HepG2 (cell line): ENCODE data around the gene DPM1. TPM values are rescaled to one million over a fixed set of nuclear protein-coding genes. Genes with fewer than 3 reads are reported as not detected.

Experiments used
- ETV6 ChIP-seq: sonication (generic); formaldehyde crosslinking; conservative IDR thresholded peaks from 2 replicates; pipeline ENCODE4 v1.4.0; 2020; ENCODE audit warnings: missing genetic modification reagents
- GABPA ChIP-seq, 2 experiments: IDR thresholded peaks; 2 replicates each; pipeline ENCODE4 v1.6.1; 2011 to 2016; ENCODE audit warnings: low read depth in 2 of 2, low read length in 1 of 2, missing biosample characterization in 1 of 2, missing genetic modification characterization in 1 of 2
- GABPB1 ChIP-seq: IDR thresholded peaks from 2 replicates; pipeline ENCODE4 v1.6.1; 2016; ENCODE audit warnings: mild to moderate bottlenecking, missing genetic modification reagents, moderate library complexity, missing compliant biosample characterization
- HDAC6 ChIP-seq: fragments of 200-600 bp; sonication (generic); IDR thresholded peaks from 2 replicates; pipeline ENCODE4 v1.7.0; 2017; ENCODE audit warnings: mild to moderate bottlenecking, antibody characterized with exemption, low read length, low read depth
- HNF4G ChIP-seq, 2 experiments: sonication (generic) in 1 of 2; formaldehyde crosslinking in 1 of 2; IDR thresholded peaks; 2 replicates each; pipeline versions ENCODE4 v1.4.0 to v1.6.1; 2011 to 2020; ENCODE audit warnings: borderline replicate concordance in 2 of 2, low read depth in 2 of 2, mild to moderate bottlenecking in 2 of 2, low read length in 1 of 2, missing genetic modification reagents in 1 of 2, moderate library complexity in 1 of 2
- HNRNPLL ChIP-seq: fragments of 200-400 bp; formaldehyde crosslinking; IDR thresholded peaks from 2 replicates; pipeline ENCODE4 v1.6.1; 2017; ENCODE audit warnings: mild to moderate bottlenecking, low read depth, low read length; ENCODE audit not compliant: poor library complexity, severe bottlenecking
- ISL2 ChIP-seq: sonication (generic); formaldehyde crosslinking; IDR thresholded peaks from 2 replicates; pipeline ENCODE4 v1.5.0; 2020; ENCODE audit warnings: missing genetic modification reagents
- KDM3A ChIP-seq: IDR thresholded peaks from 2 replicates; pipeline ENCODE4 v1.6.1; 2018; ENCODE audit warnings: low read depth, missing compliant biosample characterization
- MED8 ChIP-seq: sonication (generic); formaldehyde crosslinking; IDR thresholded peaks from 2 replicates; pipeline ENCODE4 v1.8.1; 2023; ENCODE audit warnings: mild to moderate bottlenecking, missing genetic modification reagents; ENCODE audit not compliant: insufficient replicate concordance
- NCOA5 ChIP-seq: sonication (generic); formaldehyde crosslinking; IDR thresholded peaks from 2 replicates; pipeline ENCODE4 v1.4.0; 2020; ENCODE audit warnings: missing genetic modification reagents
- POLR2AphosphoS2 ChIP-seq: IDR thresholded peaks from 2 replicates; pipeline ENCODE4 v1.6.1; 2011; ENCODE audit warnings: low read depth, low read length, improper control_type of control experiment
- POLR2G ChIP-seq: fragments of 200-400 bp; formaldehyde crosslinking; IDR thresholded peaks from 2 replicates; pipeline ENCODE4 v1.6.1; 2018; ENCODE audit warnings: mild to moderate bottlenecking, low read depth, low read length, moderate library complexity
- RBM39 ChIP-seq: fragments of 200-400 bp; formaldehyde crosslinking; IDR thresholded peaks from one replicate; pipeline ENCODE4 v1.6.1; 2018; ENCODE audit warnings: antibody characterized with exemption, mild to moderate bottlenecking, low read depth, low read length; ENCODE audit not compliant: poor library complexity, severe bottlenecking
- SRY ChIP-seq: sonication (generic); formaldehyde crosslinking; IDR thresholded peaks from 2 replicates; pipeline ENCODE4 v1.8.0; 2022; ENCODE audit warnings: mild to moderate bottlenecking, missing genetic modification reagents
- TBP ChIP-seq: sonication (generic); formaldehyde crosslinking; IDR thresholded peaks from 2 replicates; pipeline ENCODE4 v1.5.0; 2020; ENCODE audit warnings: missing genetic modification reagents
- ZNF235 ChIP-seq: sonication (generic); formaldehyde crosslinking; IDR thresholded peaks from 2 replicates; pipeline ENCODE4 v1.8.1; 2023; ENCODE audit warnings: mild to moderate bottlenecking, missing genetic modification reagents, borderline replicate concordance
- ZNF737 ChIP-seq: sonication (generic); formaldehyde crosslinking; IDR thresholded peaks from 2 replicates; pipeline ENCODE4 v1.5.0; 2020; ENCODE audit warnings: missing genetic modification reagents, mild to moderate bottlenecking, borderline replicate concordance
- ZNF773 ChIP-seq: sonication (generic); formaldehyde crosslinking; IDR thresholded peaks from 2 replicates; pipeline ENCODE4 v1.4.0; 2020; ENCODE audit warnings: missing genetic modification reagents, borderline replicate concordance
- ZNF776 ChIP-seq: sonication (generic); formaldehyde crosslinking; IDR thresholded peaks from 2 replicates; pipeline ENCODE4 v1.4.0; 2020; ENCODE audit warnings: mild to moderate bottlenecking, missing genetic modification reagents
- ZNF850 ChIP-seq: sonication (generic); formaldehyde crosslinking; conservative IDR thresholded peaks from 2 replicates; pipeline ENCODE4 v1.9.0; 2021; ENCODE audit warnings: mild to moderate bottlenecking, missing genetic modification reagents
- polyA plus RNA-seq, 8 experiments: library from polyadenylated mRNA; depleted of rRNA in 3 of 8; stranded (reverse) in 7 of 8; unstranded in 1 of 8; fragments of >200 nt; fragmentation: Illumina TruSeq in 4 of 8; extraction: Trizol in 4 of 8; gene quantifications; 2 replicates each; pipeline versions ENCODE4 v1.2.1 to v1.2.3, GENCODE V29; 2011 to 2016; ENCODE audit warnings: low read depth in 4 of 8, missing spikeins in 1 of 8, mixed read lengths in 1 of 8; ENCODE audit not compliant: insufficient read depth in 1 of 8
- total RNA-seq, 5 experiments: library from RNA; depleted of rRNA; stranded (reverse); fragments of >200 nt; fragmentation: Illumina TruSeq; extraction: Trizol; gene quantifications; 2 replicates each; pipeline ENCODE4 v1.2.3, GENCODE V29; 2016; ENCODE audit warnings: low read depth in 1 of 5
- TF ChIP-seq, protein P1 (sequence below): sonication (generic); formaldehyde crosslinking; IDR thresholded peaks from 2 replicates; pipeline ENCODE4 v1.5.0; 2020; ENCODE audit warnings: missing genetic modification reagents
- TF ChIP-seq, protein P2 (sequence below): sonication (generic); formaldehyde crosslinking; IDR thresholded peaks from 2 replicates; pipeline ENCODE4 v1.4.0; 2020; ENCODE audit warnings: low read depth, mild to moderate bottlenecking, missing genetic modification reagents
- TF ChIP-seq, protein P3 (sequence below): sonication (generic); formaldehyde crosslinking; IDR thresholded peaks from 2 replicates; pipeline ENCODE4 v1.4.0; 2020; ENCODE audit warnings: mild to moderate bottlenecking, missing genetic modification reagents

Gene DPM1
- total and polyA plus RNA-seq, 2 of the 13 experiments (the other 11 are each of a cell fraction or from before 2014, with no cell fraction given) = 83.2 to 161 TPM

DNA sequence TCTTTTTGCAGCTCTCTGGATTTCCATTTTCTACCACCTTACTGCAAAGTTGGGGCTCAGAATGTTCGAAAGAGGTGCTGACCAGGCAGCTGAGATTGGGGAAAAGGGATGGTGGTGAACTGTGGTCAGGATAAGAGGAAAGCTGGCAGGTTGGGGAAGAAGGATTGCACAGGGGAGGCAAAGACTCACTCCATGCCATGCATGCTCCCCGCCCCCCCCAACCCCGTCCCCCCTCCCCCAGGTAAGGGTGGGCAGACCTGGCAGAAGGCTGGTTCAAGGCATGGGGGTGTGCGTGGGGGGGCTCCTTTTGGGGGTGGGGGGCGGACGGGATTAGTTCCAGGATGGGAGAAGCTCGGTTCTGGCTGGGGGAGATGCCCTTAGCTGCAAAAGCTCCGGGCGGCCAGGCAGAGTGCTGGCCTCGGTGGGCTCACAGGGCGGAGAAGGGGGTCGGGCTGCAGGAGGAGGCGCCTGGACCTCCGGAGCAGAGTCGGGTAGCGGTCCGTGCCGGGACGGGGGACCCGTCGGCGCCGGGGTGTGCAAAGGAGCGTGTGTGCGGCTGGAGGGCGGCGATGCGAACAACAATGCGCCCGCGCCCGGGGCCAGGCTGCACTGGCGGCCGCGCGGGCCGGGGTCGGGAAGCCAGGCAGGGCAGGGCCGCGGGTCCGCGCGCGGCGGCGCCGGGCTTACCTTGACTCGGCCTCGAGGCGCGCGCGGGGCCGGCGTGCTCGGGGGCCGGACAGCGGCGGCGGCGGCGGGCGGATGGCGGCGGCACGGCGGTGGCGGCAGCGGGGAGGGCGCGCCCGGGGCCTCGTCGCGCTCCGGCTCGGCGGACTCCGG, 28.0 kb downstream of the DPM1 start (continued):
- TF ChIP-seq HDAC6 = no peak
- TF ChIP-seq, protein P1, sequence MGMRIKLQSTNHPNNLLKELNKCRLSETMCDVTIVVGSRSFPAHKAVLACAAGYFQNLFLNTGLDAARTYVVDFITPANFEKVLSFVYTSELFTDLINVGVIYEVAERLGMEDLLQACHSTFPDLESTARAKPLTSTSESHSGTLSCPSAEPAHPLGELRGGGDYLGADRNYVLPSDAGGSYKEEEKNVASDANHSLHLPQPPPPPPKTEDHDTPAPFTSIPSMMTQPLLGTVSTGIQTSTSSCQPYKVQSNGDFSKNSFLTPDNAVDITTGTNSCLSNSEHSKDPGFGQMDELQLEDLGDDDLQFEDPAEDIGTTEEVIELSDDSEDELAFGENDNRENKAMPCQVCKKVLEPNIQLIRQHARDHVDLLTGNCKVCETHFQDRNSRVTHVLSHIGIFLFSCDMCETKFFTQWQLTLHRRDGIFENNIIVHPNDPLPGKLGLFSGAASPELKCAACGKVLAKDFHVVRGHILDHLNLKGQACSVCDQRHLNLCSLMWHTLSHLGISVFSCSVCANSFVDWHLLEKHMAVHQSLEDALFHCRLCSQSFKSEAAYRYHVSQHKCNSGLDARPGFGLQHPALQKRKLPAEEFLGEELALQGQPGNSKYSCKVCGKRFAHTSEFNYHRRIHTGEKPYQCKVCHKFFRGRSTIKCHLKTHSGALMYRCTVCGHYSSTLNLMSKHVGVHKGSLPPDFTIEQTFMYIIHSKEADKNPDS (CRISPR knock-in tag) = no peak
- no peak for TF ChIP-seq HNF4G (IDR thresholded peaks at IDR 0.05; ENCODE audit: borderline replicate concordance, low read depth, low read length)
- TF ChIP-seq HNF4G (CRISPR knock-in tag; IDR thresholded peaks at IDR 0.05; ENCODE audit: borderline replicate concordance, low read depth) = no peak
- no peak for TF ChIP-seq ZNF737 (CRISPR knock-in tag)
- TF ChIP-seq ISL2 (CRISPR knock-in tag) = no peak
- TF ChIP-seq POLR2AphosphoS2 = no peak
- TF ChIP-seq MED8 (CRISPR knock-in tag) = no peak
- peak; percentile 80; the same call in 1 of the 2 replicates for TF ChIP-seq ZNF773
- TF ChIP-seq NCOA5 (CRISPR knock-in tag) = no peak
- 0 out of 2 replicates have a peak, but pooled peaks have one; percentile 78 for TF ChIP-seq ZNF850
- peak; percentile 52; the same call in 1 of the 2 replicates for TF ChIP-seq SRY
- no peak for TF ChIP-seq GABPA (IDR thresholded peaks at IDR 0.05; ENCODE audit: low read depth, low read length)
- TF ChIP-seq GABPA (CRISPR knock-in tag; IDR thresholded peaks at IDR 0.05; ENCODE audit: low read depth) = no peak
- TF ChIP-seq KDM3A (CRISPR knock-in tag) = no peak; the same call in 1 of the 2 replicates
- no peak for TF ChIP-seq ZNF235
- peak; percentile 15 for TF ChIP-seq RBM39
- TF ChIP-seq ZNF776 = peak; percentile 54; the same call in 1 of the 2 replicates
- TF ChIP-seq, protein P2, sequence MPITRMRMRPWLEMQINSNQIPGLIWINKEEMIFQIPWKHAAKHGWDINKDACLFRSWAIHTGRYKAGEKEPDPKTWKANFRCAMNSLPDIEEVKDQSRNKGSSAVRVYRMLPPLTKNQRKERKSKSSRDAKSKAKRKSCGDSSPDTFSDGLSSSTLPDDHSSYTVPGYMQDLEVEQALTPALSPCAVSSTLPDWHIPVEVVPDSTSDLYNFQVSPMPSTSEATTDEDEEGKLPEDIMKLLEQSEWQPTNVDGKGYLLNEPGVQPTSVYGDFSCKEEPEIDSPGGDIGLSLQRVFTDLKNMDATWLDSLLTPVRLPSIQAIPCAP = no peak
- TF ChIP-seq, protein P3, sequence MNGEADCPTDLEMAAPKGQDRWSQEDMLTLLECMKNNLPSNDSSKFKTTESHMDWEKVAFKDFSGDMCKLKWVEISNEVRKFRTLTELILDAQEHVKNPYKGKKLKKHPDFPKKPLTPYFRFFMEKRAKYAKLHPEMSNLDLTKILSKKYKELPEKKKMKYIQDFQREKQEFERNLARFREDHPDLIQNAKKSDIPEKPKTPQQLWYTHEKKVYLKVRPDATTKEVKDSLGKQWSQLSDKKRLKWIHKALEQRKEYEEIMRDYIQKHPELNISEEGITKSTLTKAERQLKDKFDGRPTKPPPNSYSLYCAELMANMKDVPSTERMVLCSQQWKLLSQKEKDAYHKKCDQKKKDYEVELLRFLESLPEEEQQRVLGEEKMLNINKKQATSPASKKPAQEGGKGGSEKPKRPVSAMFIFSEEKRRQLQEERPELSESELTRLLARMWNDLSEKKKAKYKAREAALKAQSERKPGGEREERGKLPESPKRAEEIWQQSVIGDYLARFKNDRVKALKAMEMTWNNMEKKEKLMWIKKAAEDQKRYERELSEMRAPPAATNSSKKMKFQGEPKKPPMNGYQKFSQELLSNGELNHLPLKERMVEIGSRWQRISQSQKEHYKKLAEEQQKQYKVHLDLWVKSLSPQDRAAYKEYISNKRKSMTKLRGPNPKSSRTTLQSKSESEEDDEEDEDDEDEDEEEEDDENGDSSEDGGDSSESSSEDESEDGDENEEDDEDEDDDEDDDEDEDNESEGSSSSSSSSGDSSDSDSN (CRISPR knock-in tag) = peak; percentile 50
- TF ChIP-seq TBP = no peak
- TF ChIP-seq GABPB1 (CRISPR knock-in tag) = peak; percentile 44; the same call in 1 of the 2 replicates
- peak; percentile 14 for TF ChIP-seq HNRNPLL
- TF ChIP-seq POLR2G = peak; percentile 18
- peak; percentile 58; the same call in 1 of the 2 replicates for TF ChIP-seq ETV6
